Neuron (in vitro differentiated cells): ENCODE results near the gene DST.

Source experiments
- H2AFZ ChIP-seq: one replicate; pipeline ENCODE4 v1.6.1; 2013; ENCODE audit warnings: low read depth, mild to moderate bottlenecking, inconsistent platforms, low read length, moderate library complexity
- H3K27me3 ChIP-seq: one replicate; pipeline ENCODE4 v1.6.1; 2013; ENCODE audit warnings: low read length; ENCODE audit not compliant: insufficient read depth
- H3K36me3 ChIP-seq: one replicate; pipeline ENCODE4 v1.6.1; 2013; ENCODE audit warnings: low read length; ENCODE audit not compliant: insufficient read depth
- H3K4me1 ChIP-seq: one replicate; pipeline ENCODE4 v1.6.1; 2013; ENCODE audit warnings: low read length; ENCODE audit not compliant: insufficient read depth
- H3K4me3 ChIP-seq: 2 replicates; pipeline ENCODE4 v1.5.1; 2013; ENCODE audit warnings: mild to moderate bottlenecking, low read length, moderate library complexity
- H3K9me3 ChIP-seq: one replicate; pipeline ENCODE4 v1.6.1; 2013; ENCODE audit warnings: low read length

DST gene

DNA sequence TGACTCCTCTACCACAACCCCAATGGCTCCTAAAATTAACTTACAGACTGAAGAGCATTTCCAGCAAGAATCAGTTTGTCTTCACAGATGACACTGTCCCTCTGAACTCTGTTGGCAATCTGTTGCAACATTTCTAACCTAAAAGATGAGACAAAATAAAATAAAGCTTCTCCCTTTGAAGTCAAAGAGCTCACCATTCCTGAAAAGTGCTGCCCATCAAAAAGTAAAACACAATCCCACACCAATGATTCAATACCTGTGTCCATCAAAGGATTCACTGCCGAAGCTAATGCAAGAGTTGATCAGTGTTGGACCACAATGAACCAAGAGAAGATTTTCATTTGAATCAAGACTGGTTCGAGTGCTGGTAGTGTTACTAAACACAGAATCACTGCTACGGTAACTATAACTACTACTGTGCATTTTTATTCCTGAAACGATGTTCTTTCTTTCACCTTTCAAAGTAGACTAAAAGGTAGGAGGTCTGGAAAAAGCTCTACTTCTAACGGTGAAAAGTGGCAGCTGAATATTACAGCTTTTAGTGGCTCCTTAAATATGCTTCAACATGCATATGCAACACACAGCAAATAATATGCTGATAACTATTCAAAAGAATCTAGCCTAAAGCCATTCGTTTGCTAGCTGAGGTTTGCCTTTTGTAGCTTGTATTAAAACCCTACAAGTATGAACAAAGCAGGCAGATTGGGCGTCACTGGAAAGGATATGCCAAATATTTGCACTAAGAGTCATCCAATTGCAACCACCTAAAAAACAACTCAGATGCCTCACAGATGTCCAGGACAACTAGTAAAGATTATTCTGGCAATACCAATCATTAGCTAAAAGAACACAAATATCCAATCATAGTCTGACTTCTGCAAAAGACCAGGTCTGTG lies at the start of gene DST:
TSS of gene DST (minus strand) at position 524 of the 896 bp plus-strand sequence.
- Histone ChIP-seq H2AFZ (no peak within 1 kb of the TSS), H3K36me3 (peaks cover 64% of the 10 kb centered on the region), H3K9me3 (no peaks in the 10 kb centered on the region), H3K4me1 (no peaks in the 10 kb centered on the region), H3K27me3 (no peaks in the 10 kb centered on the region), H3K4me3 (no peak within 1 kb of the TSS)

DNA sequence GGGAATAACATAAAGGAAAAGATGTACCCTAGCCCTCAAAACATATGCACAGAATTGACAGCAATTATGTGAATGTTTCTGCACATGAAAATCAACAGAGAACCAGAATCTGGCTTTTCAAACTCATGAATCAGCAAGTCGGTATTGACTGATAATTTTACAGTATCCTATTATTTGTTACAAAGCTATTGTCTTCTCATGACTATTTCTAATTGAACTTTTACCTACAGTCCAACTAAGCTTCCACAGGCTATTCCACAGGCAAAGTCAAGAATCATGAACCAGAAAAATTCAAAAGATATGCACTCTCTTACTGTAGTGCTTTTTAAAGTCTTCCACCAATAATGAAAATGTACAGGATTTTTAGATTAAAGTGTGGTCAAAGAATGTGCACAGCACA lies 49.1 kb upstream of the DST start:
- Histone ChIP-seq H3K9me3 (no peaks in the 10 kb centered on the region), H3K4me1 (peaks cover 15% of the 10 kb centered on the region), H3K4me3 (no peak overlapping the region), H2AFZ (no peak overlapping the region), H3K27me3 (no peaks in the 10 kb centered on the region), H3K36me3 (no peaks in the 10 kb centered on the region)

GRCh38 chr6:56691286-56691595 lies 48.6 kb upstream of the DST start:
- Histone ChIP-seq H3K4me3 (no peak overlapping the region), H2AFZ (no peak overlapping the region)

GRCh38 chr6:56690519-56691285 lies 48.0 kb upstream of the DST start:
- peaks cover 15% of the 10 kb centered on the region for H3K4me1 ChIP-seq
- H3K9me3 ChIP-seq, result no peaks in the 10 kb centered on the region
- no peak overlapping the region for H3K4me3 ChIP-seq
- no peaks in the 10 kb centered on the region for H3K36me3 ChIP-seq
- no peak overlapping the region for H2AFZ ChIP-seq
- no peaks in the 10 kb centered on the region for H3K27me3 ChIP-seq

More at GRCh38 chr6:56691286-56691595, 48.6 kb upstream of the DST start:
- no peaks in the 10 kb centered on the region for H3K9me3 ChIP-seq
- no peaks in the 10 kb centered on the region for H3K36me3 ChIP-seq
- H3K27me3 ChIP-seq, result no peaks in the 10 kb centered on the region
- H3K4me1 ChIP-seq, result peaks cover 15% of the 10 kb centered on the region

GRCh38 chr6:56689663-56690062 lies 47.0 kb upstream of the DST start:
- Histone ChIP-seq H3K36me3 (no peaks in the 10 kb centered on the region), H3K4me1 (peaks cover 15% of the 10 kb centered on the region), H3K4me3 (no peak overlapping the region)

DNA sequence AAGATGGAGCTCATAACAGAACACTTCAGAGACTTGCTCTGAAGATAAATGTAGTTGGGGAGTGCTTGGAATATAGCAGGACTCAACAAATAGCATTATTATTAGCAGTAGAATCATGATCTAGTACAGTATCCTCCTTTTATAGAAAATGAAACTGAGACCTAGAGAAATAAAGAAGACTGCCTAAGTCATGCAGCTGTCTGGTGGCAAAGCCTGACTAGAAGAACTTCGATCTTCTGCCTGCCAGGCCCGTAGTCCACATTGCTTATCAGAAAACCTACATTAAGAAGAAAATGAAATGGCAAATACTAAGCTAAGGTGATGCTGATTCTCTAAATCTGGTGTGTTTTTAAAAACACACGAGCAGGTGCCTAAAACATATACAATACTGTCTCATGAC lies 46.4 kb upstream of the DST start:
- Histone ChIP-seq H2AFZ (no peak overlapping the region), H3K4me3 (no peak overlapping the region), H3K36me3 (no peaks in the 10 kb centered on the region), H3K9me3 (no peaks in the 10 kb centered on the region), H3K4me1 (peaks cover 15% of the 10 kb centered on the region), H3K27me3 (no peaks in the 10 kb centered on the region)

More at GRCh38 chr6:56689663-56690062, 47.0 kb upstream of the DST start:
- Histone ChIP-seq H3K9me3 (no peaks in the 10 kb centered on the region), H3K27me3 (no peaks in the 10 kb centered on the region), H2AFZ (no peak overlapping the region)

- no peak overlapping the region for H2AFZ ChIP-seq
- no peaks in the 10 kb centered on the region for H3K36me3 ChIP-seq
- H3K4me3 ChIP-seq, result no peak overlapping the region
- H3K27me3 ChIP-seq, result no peaks in the 10 kb centered on the region
- H3K4me1 ChIP-seq, result peaks cover 15% of the 10 kb centered on the region
- H3K9me3 ChIP-seq, result no peaks in the 10 kb centered on the region
Observed at GRCh38 chr6:56688521-56688920, 45.8 kb upstream of the DST start.

DNA sequence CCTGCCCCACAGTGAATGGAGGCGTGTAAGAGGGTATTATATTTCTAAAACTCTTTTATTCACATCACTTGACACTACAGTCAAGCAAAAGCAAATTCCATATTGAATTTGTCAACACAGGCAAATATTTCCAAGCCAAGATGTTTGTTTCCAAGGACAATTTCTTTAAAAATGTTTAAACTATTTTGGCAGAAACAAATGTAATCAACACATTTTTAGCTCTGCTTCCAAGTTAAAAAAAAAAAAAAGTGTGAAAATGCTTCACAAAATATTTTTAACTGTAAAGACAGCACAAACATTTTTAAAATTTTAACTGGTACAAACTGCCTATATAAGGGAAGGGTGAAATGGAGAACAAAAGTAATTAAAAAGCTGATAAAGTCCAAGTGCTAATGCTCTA lies 44.9 kb upstream of the DST start:
- H3K4me1 ChIP-seq, result peaks cover 13% of the 10 kb centered on the region
- no peaks in the 10 kb centered on the region for H3K9me3 ChIP-seq
- no peak overlapping the region for H3K4me3 ChIP-seq
- no peaks in the 10 kb centered on the region for H3K27me3 ChIP-seq
- H3K36me3 ChIP-seq, result no peaks in the 10 kb centered on the region
- no peak overlapping the region for H2AFZ ChIP-seq

DNA sequence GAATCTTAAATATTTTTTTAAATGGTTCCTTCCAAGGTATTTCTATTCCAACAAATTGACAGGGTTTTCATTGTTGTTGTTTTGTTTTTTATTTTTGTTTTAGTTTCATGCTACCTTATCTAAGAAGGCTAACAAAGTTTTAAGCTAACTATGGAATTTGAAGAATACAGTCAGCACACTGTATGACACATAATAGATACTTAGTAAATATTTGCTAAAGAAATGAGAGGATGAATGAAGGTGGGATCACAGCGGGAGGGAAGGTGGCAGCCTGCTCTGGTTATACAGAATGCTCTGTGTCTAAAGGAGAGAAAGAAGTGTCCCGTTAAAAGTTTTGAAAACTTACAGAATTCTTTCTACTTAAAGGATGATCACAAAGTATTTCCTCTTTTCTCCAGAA lies 43.7 kb upstream of the DST start:
- Histone ChIP-seq H3K4me3 (no peak overlapping the region), H3K27me3 (no peaks in the 10 kb centered on the region), H3K9me3 (no peaks in the 10 kb centered on the region), H3K4me1 (peaks cover 10% of the 10 kb centered on the region), H2AFZ (no peak overlapping the region), H3K36me3 (no peaks in the 10 kb centered on the region)

GRCh38 chr6:56685994-56686393 lies 43.3 kb upstream of the DST start:
- H2AFZ ChIP-seq, result no peak overlapping the region
- peaks cover 6% of the 10 kb centered on the region for H3K4me1 ChIP-seq
- no peaks in the 10 kb centered on the region for H3K27me3 ChIP-seq
- no peak overlapping the region for H3K4me3 ChIP-seq
- no peaks in the 10 kb centered on the region for H3K9me3 ChIP-seq
- no peaks in the 10 kb centered on the region for H3K36me3 ChIP-seq

DNA sequence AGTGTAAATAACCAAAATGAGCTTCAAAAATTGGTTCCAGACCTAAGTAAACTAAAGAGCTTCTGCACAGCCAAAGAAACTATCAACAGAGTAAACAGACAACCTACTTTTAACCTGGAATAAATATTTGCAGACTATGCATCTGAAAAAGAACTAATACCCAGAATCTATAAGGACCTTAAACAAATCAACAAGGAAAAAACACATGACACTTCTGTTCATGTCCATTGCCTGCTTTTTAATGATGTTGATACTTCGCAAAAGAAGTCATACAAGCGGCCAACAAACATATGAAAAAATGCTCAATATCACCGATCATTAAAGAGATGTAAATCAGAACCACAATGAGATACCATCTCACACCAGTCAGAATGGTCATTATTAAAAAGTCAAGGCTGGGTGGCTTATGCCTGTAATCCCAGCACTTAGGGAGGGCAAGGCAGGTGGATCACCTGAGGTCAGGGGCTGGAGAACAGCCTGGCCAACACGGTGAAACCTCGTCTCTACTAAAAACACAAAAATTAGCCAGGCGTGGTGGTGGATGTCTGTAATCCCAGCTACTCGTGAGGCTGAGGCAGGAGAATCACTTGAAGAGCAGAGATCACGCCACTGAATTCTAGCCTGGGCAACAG lies 42.5 kb upstream of the DST start:
- H3K4me1 ChIP-seq, result no peaks in the 10 kb centered on the region
- no peaks in the 10 kb centered on the region for H3K9me3 ChIP-seq
- H3K27me3 ChIP-seq, result no peaks in the 10 kb centered on the region
- H2AFZ ChIP-seq, result no peak overlapping the region
- H3K36me3 ChIP-seq, result no peaks in the 10 kb centered on the region
- H3K4me3 ChIP-seq, result no peak overlapping the region

GRCh38 chr6:56684342-56685101 lies 41.8 kb upstream of the DST start:
- Histone ChIP-seq H3K36me3 (no peaks in the 10 kb centered on the region), H2AFZ (no peak overlapping the region), H3K4me3 (no peak overlapping the region), H3K4me1 (no peaks in the 10 kb centered on the region), H3K27me3 (no peaks in the 10 kb centered on the region), H3K9me3 (no peaks in the 10 kb centered on the region)
